NK-92 treated with Interleukin-12 subunit alpha and Interleukin-12 subunit beta, amount 100 ng/mL, for 24 hours (cell line): ENCODE measurements around the gene ZBTB46.

Experiments
- DNase-seq: peaks from one replicate; lab custom pipeline; 2025; lab: John Stamatoyannopoulos, UW

Gene ZBTB46

GRCh38 chr20:63705232-63706026 is 125.6 kb downstream of the ZBTB46 start:
- DNase-seq, result no peak

GRCh38 chr20:63704749-63705117 is 126.3 kb downstream of the ZBTB46 start:
- DNase-seq, result no peak

- DNase-seq, result no peak
Observed at GRCh38 chr20:63703976-63704748, 126.9 kb downstream of the ZBTB46 start.

- no peak for DNase-seq
Observed at GRCh38 chr20:63703471-63703975, 127.5 kb downstream of the ZBTB46 start.

GRCh38 chr20:63702751-63703470 is 128.2 kb downstream of the ZBTB46 start:
- DNase-seq, result no peak

GRCh38 chr20:63702036-63702665 is 128.9 kb downstream of the ZBTB46 start:
- no peak for DNase-seq

- no peak for DNase-seq
Observed at GRCh38 chr20:63701329-63702035, 129.6 kb downstream of the ZBTB46 start.

- DNase-seq, result no peak
Observed at GRCh38 chr20:63701051-63701328, 130.1 kb downstream of the ZBTB46 start.

- no peak for DNase-seq
Observed at GRCh38 chr20:63700199-63701050, 130.6 kb downstream of the ZBTB46 start.

GRCh38 chr20:63699466-63700198 is 131.4 kb downstream of the ZBTB46 start:
- no peak for DNase-seq

GRCh38 chr20:63698739-63699465 is 132.2 kb downstream of the ZBTB46 start:
- DNase-seq, result no peak

GRCh38 chr20:63697868-63698545 is 133.1 kb downstream of the ZBTB46 start:
- no peak for DNase-seq

GRCh38 chr20:63697357-63697867 is 133.7 kb downstream of the ZBTB46 start:
- no peak for DNase-seq

- no peak for DNase-seq
Observed at GRCh38 chr20:63696628-63697356, 134.3 kb downstream of the ZBTB46 start, which contains the start of gene TNFRSF6B. TNFRSF6B (plus strand) TSS chr20:63696652; CDS start chr20:63696768, 116 bp downstream.

GRCh38 chr20:63696306-63696627 is 134.8 kb downstream of the ZBTB46 start:
- DNase-seq, result no peak

- no peak for DNase-seq
Observed at GRCh38 chr20:63695424-63696305, 135.4 kb downstream of the ZBTB46 start.
